AG08396 (cell line): ENCODE results near the gene ZBTB7A.

Experiments
- DNase-seq: peaks from one replicate; pipeline ENCODE4 v3.0.0; 2012; ENCODE audit warnings: low spot score, mixed read lengths

ZBTB7A gene

GRCh38 chr19:4066682-4067395, at the start of gene ZBTB7A:
ZBTB7A (minus strand) TSS chr19:4066899; CDS start chr19:4055232, 11,667 bp downstream.
- DNase-seq, result peak; percentile 86

GRCh38 chr19:4115818-4116385, 49.2 kb upstream of the ZBTB7A start:
- no peak for DNase-seq

GRCh38 chr19:4115050-4115817, 48.5 kb upstream of the ZBTB7A start:
- DNase-seq, result no peak

- no peak for DNase-seq
These were observed 47.5 kb upstream of the ZBTB7A start for GRCh38 chr19:4114181-4114580.

- DNase-seq, result no peak
These were observed 46.8 kb upstream of the ZBTB7A start for GRCh38 chr19:4113398-4114088.

GRCh38 chr19:4112367-4112766, 45.7 kb upstream of the ZBTB7A start:
- DNase-seq, result no peak

GRCh38 chr19:4109626-4109945, 42.9 kb upstream of the ZBTB7A start:
- no peak for DNase-seq

GRCh38 chr19:4108767-4109625, 42.3 kb upstream of the ZBTB7A start:
- DNase-seq, result no peak

GRCh38 chr19:4103080-4103433, 36.4 kb upstream of the ZBTB7A start:
- no peak for DNase-seq

- DNase-seq, result no peak
These were observed 35.8 kb upstream of the ZBTB7A start for GRCh38 chr19:4102339-4103079.

GRCh38 chr19:4101496-4101770, 34.7 kb upstream of the ZBTB7A start:
- DNase-seq, result no peak

- no peak for DNase-seq
These were observed 34.2 kb upstream of the ZBTB7A start for GRCh38 chr19:4100647-4101495.

- no peak for DNase-seq
These were observed 32.5 kb upstream of the ZBTB7A start for GRCh38 chr19:4099041-4099764.

- DNase-seq, result no peak
These were observed 31.8 kb upstream of the ZBTB7A start for GRCh38 chr19:4098493-4098892.

- no peak for DNase-seq
These were observed 30.8 kb upstream of the ZBTB7A start for GRCh38 chr19:4097501-4097900.

- no peak for DNase-seq
These were observed 29.6 kb upstream of the ZBTB7A start for GRCh38 chr19:4096049-4096892.

GRCh38 chr19:4095488-4095844, 28.8 kb upstream of the ZBTB7A start:
- DNase-seq, result no peak

- DNase-seq, result no peak
These were observed 28.2 kb upstream of the ZBTB7A start for GRCh38 chr19:4094761-4095487.
